Natural killer cell (primary cell): ENCODE results near the gene SNTB2. TPM values are rescaled to one million over a fixed set of nuclear protein-coding genes. Genes with fewer than 3 reads are reported as not detected.

Experiments
- ATAC-seq, 3 donors: fragments of 150-1000 bp in 2 of 3; fragments of 200-7000 bp in 1 of 3; cut with Tn5 transposase; 1 replicate in 1 of 3; 2 replicates in 2 of 3; pipeline ENCODE4 v1.10.0; 2021; ENCODE audit warnings: mild to moderate bottlenecking in 2 of 3, moderate library complexity in 2 of 3
- DNase-seq, 2 donors: peaks; one replicate each; pipeline versions ENCODE4 v3.0.0 to v3.0.0-alpha.2; 2013 to 2021; ENCODE audit warnings: mixed read lengths in 1 of 2
- H3K27ac ChIP-seq: one replicate; pipeline ENCODE4 v1.5.1; 2013; ENCODE audit warnings: mild to moderate bottlenecking, low read length
- H3K27me3 ChIP-seq: one replicate; pipeline ENCODE4 v1.6.1; 2013; ENCODE audit warnings: low read length; ENCODE audit not compliant: control insufficient read depth, insufficient read depth
- H3K36me3 ChIP-seq: one replicate; pipeline ENCODE4 v1.6.1; 2013; ENCODE audit warnings: low read length; ENCODE audit not compliant: control insufficient read depth, insufficient read depth
- H3K4me1 ChIP-seq: one replicate; pipeline ENCODE4 v1.6.1; 2013; ENCODE audit warnings: low read length; ENCODE audit not compliant: control insufficient read depth, insufficient read depth
- H3K4me3 ChIP-seq: one replicate; pipeline ENCODE4 v1.5.1; 2013; ENCODE audit warnings: low read length
- H3K9me3 ChIP-seq: one replicate; pipeline ENCODE4 v1.6.1; 2013; ENCODE audit warnings: low read length; ENCODE audit not compliant: control insufficient read depth, insufficient read depth
- H3K27ac Mint-ChIP-seq, 2 donors: one replicate each; pipeline ENCODE4 v1.8.0; 2022; ENCODE audit warnings: mild to moderate bottlenecking in 2 of 2, mixed read lengths in 2 of 2, moderate library complexity in 1 of 2
- H3K27me3 Mint-ChIP-seq, 2 donors: one replicate each; pipeline ENCODE4 v1.8.0; 2022; ENCODE audit warnings: low read depth in 2 of 2, mixed read lengths in 2 of 2
- H3K36me3 Mint-ChIP-seq: one replicate; pipeline ENCODE4 v1.8.0; 2022; ENCODE audit warnings: mixed read lengths
- H3K4me1 Mint-ChIP-seq, 2 donors: one replicate each; pipeline ENCODE4 v1.8.0; 2022; ENCODE audit warnings: mixed read lengths in 2 of 2
- H3K4me3 Mint-ChIP-seq: one replicate; pipeline ENCODE4 v1.8.0; 2022; ENCODE audit warnings: mild to moderate bottlenecking, moderate library complexity, mixed read lengths
- H3K9me3 Mint-ChIP-seq, 2 donors: one replicate each; pipeline ENCODE4 v1.8.0; 2022; ENCODE audit warnings: mixed read lengths in 2 of 2
- WGBS: methylation state at CpG from one replicate; pipeline ENCODE4 v1.1.7; 2013; ENCODE audit warnings: missing lambda C conversion rate; ENCODE audit not compliant: insufficient coverage; 5-methylcytosine and 5-hydroxymethylcytosine counted together
- intact Hi-C: fragments of 100-400 bp; cut with micrococcal nuclease; formaldehyde crosslinking; loops from one replicate; pipeline ENCODE4 v1.14.2; 2022
- total RNA-seq, 4 donors: library from RNA; stranded (reverse); fragments of 120-200 nt in 1 of 4; gene quantifications; one replicate each; pipeline versions ENCODE4 v1.2.3 to v1.2.4, GENCODE V29; 2013 to 2022
- TF ChIP-seq, protein P1 (sequence below): fragments of 200-600 bp; IDR thresholded peaks from one replicate; pipeline ENCODE4 v1.8.0; 2022; ENCODE audit warnings: antibody characterized with exemption

Gene SNTB2
- total RNA-seq, 3 donors from 2014 or later (not counting 1 experiment from before 2014, with no cell fraction given), result 43.8 to 55.2 (median 49.9) TPM

DNA sequence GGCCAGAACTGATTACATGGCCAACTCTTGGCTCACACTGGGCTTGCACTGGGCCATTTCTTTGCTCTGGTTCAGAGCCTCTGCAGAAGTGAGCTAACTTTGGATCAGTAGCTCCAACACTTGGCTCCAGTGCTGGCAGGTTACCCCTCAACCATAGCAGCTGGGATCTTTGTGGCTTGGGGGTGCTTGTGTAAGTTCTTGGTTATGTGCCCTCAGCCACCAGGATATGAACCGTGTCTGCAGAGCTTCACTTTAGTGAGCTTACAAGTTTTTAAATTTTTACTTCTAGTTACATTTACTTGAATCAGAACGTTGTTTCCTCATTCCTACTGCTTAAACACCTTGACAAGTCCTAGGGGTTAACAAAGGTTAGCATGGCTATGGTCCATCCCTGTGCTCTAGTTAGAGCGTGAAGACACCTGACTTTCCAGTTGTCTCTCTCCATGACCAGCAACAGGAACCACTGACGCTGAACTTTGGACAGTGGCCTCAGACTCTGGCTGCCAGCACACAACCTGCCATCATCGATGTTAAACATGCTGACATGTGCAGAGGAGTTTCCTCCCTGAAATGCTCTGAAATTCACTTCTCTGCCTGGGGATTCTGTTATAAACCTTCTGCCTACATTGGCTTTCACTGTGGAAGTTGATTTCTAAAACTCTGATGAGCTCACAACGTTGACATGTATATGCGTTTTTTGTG is 139.4 kb downstream of the SNTB2 start:
- Histone ChIP-seq H3K4me1 (peaks cover 26% of the 10 kb centered on the region), H3K36me3 (peaks cover 35% of the 10 kb centered on the region), H3K27me3 (no peaks in the 10 kb centered on the region), H3K27ac (no peak overlapping the region), H3K4me3 (no peak overlapping the region), H3K9me3 (no peaks in the 10 kb centered on the region)
- DNase-seq, result no peak
- Mint-ChIP-seq H3K4me3 (no peak overlapping the region), H3K36me3 (no peaks in the 10 kb centered on the region), H3K27ac (peak overlapping the region; percentile 41 to 45), H3K9me3 (no peaks in the 10 kb centered on the region), H3K4me1 (peaks cover 14 to 30% of the 10 kb centered on the region in 2 donors), H3K27me3 (no peaks in the 10 kb centered on the region)
- ATAC-seq, result no peak
- intact Hi-C loops, result loop anchor here (10.0 kb wide), 1 partner anchor 128 kb away; no protein-coding TSS in a partner anchor
- WGBS, result 75% methylated on average over 7 of the region's 7 CpGs
- TF ChIP-seq, protein P1, sequence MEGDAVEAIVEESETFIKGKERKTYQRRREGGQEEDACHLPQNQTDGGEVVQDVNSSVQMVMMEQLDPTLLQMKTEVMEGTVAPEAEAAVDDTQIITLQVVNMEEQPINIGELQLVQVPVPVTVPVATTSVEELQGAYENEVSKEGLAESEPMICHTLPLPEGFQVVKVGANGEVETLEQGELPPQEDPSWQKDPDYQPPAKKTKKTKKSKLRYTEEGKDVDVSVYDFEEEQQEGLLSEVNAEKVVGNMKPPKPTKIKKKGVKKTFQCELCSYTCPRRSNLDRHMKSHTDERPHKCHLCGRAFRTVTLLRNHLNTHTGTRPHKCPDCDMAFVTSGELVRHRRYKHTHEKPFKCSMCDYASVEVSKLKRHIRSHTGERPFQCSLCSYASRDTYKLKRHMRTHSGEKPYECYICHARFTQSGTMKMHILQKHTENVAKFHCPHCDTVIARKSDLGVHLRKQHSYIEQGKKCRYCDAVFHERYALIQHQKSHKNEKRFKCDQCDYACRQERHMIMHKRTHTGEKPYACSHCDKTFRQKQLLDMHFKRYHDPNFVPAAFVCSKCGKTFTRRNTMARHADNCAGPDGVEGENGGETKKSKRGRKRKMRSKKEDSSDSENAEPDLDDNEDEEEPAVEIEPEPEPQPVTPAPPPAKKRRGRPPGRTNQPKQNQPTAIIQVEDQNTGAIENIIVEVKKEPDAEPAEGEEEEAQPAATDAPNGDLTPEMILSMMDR, result no peak

DNA sequence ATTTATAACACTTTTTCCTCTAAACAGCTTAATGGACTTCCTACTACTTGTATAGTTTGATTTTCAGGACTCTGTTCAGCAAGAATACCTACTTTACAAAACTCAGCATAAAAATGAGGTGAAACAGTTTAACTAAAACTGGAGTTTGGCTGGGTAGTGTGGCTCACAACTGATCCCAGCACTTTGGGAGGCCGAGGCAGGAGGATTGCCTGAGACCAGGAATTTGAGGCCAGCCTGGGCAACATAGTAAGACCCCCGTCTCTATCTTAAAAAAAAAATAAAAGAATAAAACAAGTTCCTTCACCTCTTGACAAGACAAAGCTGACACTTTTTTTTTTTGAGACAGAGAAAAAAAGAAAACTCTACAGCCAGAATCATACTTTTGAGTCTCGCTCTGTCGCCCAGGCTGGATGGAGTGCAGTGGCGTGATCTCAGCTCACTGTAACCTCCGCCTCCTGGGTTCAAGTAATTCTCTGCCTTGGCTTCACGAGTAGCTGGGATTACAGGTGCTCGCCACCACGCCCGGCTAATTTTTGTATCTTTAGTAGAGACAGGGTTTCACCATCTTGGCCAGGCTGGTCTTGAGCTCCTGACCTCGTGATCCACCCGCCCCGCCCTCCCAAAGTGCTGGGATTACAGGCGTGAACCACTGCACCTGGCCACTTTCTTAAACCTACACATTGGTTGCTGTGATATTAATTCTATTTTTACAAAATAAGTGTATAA is 140.8 kb downstream of the SNTB2 start:
- ATAC-seq (no peak), DNase-seq (no peak)
- Histone ChIP-seq H3K27me3 (no peaks in the 10 kb centered on the region), H3K4me3 (no peak overlapping the region), H3K9me3 (no peaks in the 10 kb centered on the region), H3K27ac (no peak overlapping the region), H3K36me3 (peaks cover 27% of the 10 kb centered on the region), H3K4me1 (peaks cover 26% of the 10 kb centered on the region)
- H3K9me3 Mint-ChIP-seq, result no peaks in the 10 kb centered on the region
- 96% methylated on average over 11 of the region's 14 CpGs for WGBS
- H3K27me3 Mint-ChIP-seq, result no peaks in the 10 kb centered on the region
- H3K4me3 Mint-ChIP-seq, result no peak overlapping the region
- TF ChIP-seq, protein P1, result no peak
- H3K27ac Mint-ChIP-seq, result peak overlapping the region in 1 of 2 donors; percentile 27
- peaks cover 14 to 24% of the 10 kb centered on the region in 2 donors for H3K4me1 Mint-ChIP-seq
- no peaks in the 10 kb centered on the region for H3K36me3 Mint-ChIP-seq
- intact Hi-C loops, result loop anchor here (10.0 kb wide), 1 partner anchor 127 kb away; no protein-coding TSS in a partner anchor

DNA sequence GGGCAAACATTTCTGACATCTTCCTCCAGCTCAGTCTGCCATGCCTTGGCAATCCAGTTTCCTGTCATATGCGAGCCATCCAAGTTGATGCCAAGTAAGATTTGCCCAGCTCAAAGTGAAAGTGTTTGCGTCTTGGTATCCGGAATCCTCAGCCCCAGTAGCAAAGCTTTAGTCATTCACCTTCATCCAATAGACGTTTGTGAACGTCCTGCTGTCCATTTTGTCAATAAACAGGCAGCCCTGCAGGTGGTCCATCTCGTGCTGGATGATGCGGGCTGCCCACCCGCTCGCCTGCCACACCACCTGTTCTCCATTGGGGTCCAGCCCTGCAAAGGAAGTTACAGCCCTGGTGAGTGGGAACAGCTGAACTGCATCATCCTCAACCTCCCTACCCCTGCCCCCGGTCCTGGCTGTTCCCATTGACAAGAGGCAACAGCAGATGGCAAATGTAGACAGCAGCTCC is 141.9 kb downstream of the SNTB2 start:
- Mint-ChIP-seq H3K9me3 (no peaks in the 10 kb centered on the region), H3K27ac (peak overlapping the region in 1 of 2 donors; percentile 27), H3K4me3 (peak overlapping the region; percentile 77), H3K4me1 (peaks cover 14 to 24% of the 10 kb centered on the region in 2 donors), H3K27me3 (no peaks in the 10 kb centered on the region), H3K36me3 (no peaks in the 10 kb centered on the region)
- no peak overlapping the region for H3K27ac ChIP-seq
- TF ChIP-seq, protein P1, result no peak
- DNase-seq (peak in 1 of 2 donors; percentile 20), ATAC-seq (no peak)
- H3K9me3 ChIP-seq, result no peaks in the 10 kb centered on the region
- 83% methylated on average over 10 of the region's 10 CpGs for WGBS
- no peak overlapping the region for H3K4me3 ChIP-seq
- no peaks in the 10 kb centered on the region for H3K27me3 ChIP-seq
- peaks cover 26% of the 10 kb centered on the region for H3K4me1 ChIP-seq
- peaks cover 28% of the 10 kb centered on the region for H3K36me3 ChIP-seq
- intact Hi-C loops, result loop anchor here (10.0 kb wide), 1 partner anchor 126 kb away; no protein-coding TSS in a partner anchor
